ENCODE data around the gene SZT2. TPM values are rescaled to one million over a fixed set of nuclear protein-coding genes. Genes with fewer than 3 reads are reported as not detected.

SZT2 gene
- total RNA-seq, 2 experiments from 2014 or later = 33.7 to 79.8 TPM

- Histone ChIP-seq H3K36me3 (ENCODE audit: insufficient read depth, low read length) (peaks cover 69% of the 10 kb centered on the region), H2AFZ (ENCODE audit: low read length) (no peak overlapping the region), H3K4me1 (ENCODE audit: insufficient read depth, low read length, poor library complexity, severe bottlenecking) (no peaks in the 10 kb centered on the region), H3K4me3 (ENCODE audit: low read depth, low read length, poor library complexity, severe bottlenecking) (no peak overlapping the region), H3K9me2 (ENCODE audit: insufficient read depth, low read length) (no peaks in the 10 kb centered on the region), H3K9me3 (ENCODE audit: low read length) (no peaks in the 10 kb centered on the region), H3K27ac (ENCODE audit: low read depth, low read length, poor library complexity, severe bottlenecking) (no peak overlapping the region), H3K4me2 (ENCODE audit: low read length) (no peak overlapping the region), H3K79me2 (ENCODE audit: insufficient read depth, low read depth, low read length) (no peaks in the 10 kb centered on the region), H4K20me1 (ENCODE audit: insufficient read depth, low read length) (no peaks in the 10 kb centered on the region)
- BruUV-seq (replicated peaks) = no TSS peak
- DNase-seq (ENCODE audit: low spot score) = no peak
- no peak for TF ChIP-seq EZH2phosphoT487 (IDR thresholded peaks at IDR 0.05; ENCODE audit: borderline replicate concordance, low read depth, low read length)
- TF ChIP-seq CTCF (conservative IDR thresholded peaks at IDR 0.05; ENCODE audit: low read length) = no peak
- CTCF ChIA-PET (ENCODE audit: unreplicated experiment) = no interaction called here
- intact Hi-C loops (cut with micrococcal nuclease; ENCODE audit: unreplicated experiment) = no loop called here
- POLR2A ChIA-PET = no interaction called here
Observed at GRCh38 chr1:43431676-43432075, 42.0 kb downstream of the SZT2 start.

GRCh38 chr1:43432171-43432860 lies 42.6 kb downstream of the SZT2 start:
- TF ChIP-seq EZH2phosphoT487 (IDR thresholded peaks at IDR 0.05; ENCODE audit: borderline replicate concordance, low read depth, low read length) (no peak), CTCF (conservative IDR thresholded peaks at IDR 0.05; ENCODE audit: low read length) (no peak)
- CTCF ChIA-PET (ENCODE audit: unreplicated experiment) = no interaction called here
- Histone ChIP-seq H3K9me3 (ENCODE audit: low read length) (no peaks in the 10 kb centered on the region), H4K20me1 (ENCODE audit: insufficient read depth, low read length) (no peaks in the 10 kb centered on the region), H2AFZ (ENCODE audit: low read length) (no peak overlapping the region), H3K4me3 (ENCODE audit: low read depth, low read length, poor library complexity, severe bottlenecking) (no peak overlapping the region), H3K79me2 (ENCODE audit: insufficient read depth, low read depth, low read length) (no peaks in the 10 kb centered on the region), H3K9me2 (ENCODE audit: insufficient read depth, low read length) (no peaks in the 10 kb centered on the region), H3K27ac (ENCODE audit: low read depth, low read length, poor library complexity, severe bottlenecking) (no peak overlapping the region), H3K4me2 (ENCODE audit: low read length) (no peak overlapping the region), H3K4me1 (ENCODE audit: insufficient read depth, low read length, poor library complexity, severe bottlenecking) (no peaks in the 10 kb centered on the region), H3K36me3 (ENCODE audit: insufficient read depth, low read length) (peaks cover 62% of the 10 kb centered on the region)
- POLR2A ChIA-PET = no interaction called here
- no peak for DNase-seq (ENCODE audit: low spot score)
- no TSS peak for BruUV-seq (replicated peaks)
- intact Hi-C loops (cut with micrococcal nuclease; ENCODE audit: unreplicated experiment) = no loop called here

- no peaks in the 10 kb centered on the region for H3K9me3 ChIP-seq (ENCODE audit: low read length)
- H2AFZ ChIP-seq (ENCODE audit: low read length) = no peak overlapping the region
- H3K27ac ChIP-seq (ENCODE audit: low read depth, low read length, poor library complexity, severe bottlenecking) = no peak overlapping the region
- no peak overlapping the region for H3K4me3 ChIP-seq (ENCODE audit: low read depth, low read length, poor library complexity, severe bottlenecking)
- no peaks in the 10 kb centered on the region for H3K79me2 ChIP-seq (ENCODE audit: insufficient read depth, low read depth, low read length)
- H3K9me2 ChIP-seq (ENCODE audit: insufficient read depth, low read length) = no peaks in the 10 kb centered on the region
- H4K20me1 ChIP-seq (ENCODE audit: insufficient read depth, low read length) = no peaks in the 10 kb centered on the region
- H3K36me3 ChIP-seq (ENCODE audit: insufficient read depth, low read length) = peaks cover 56% of the 10 kb centered on the region
- BruUV-seq (replicated peaks) = no TSS peak
- ChIA-PET POLR2A (no interaction called here), CTCF (ENCODE audit: unreplicated experiment) (no interaction called here)
- TF ChIP-seq EZH2phosphoT487 (IDR thresholded peaks at IDR 0.05; ENCODE audit: borderline replicate concordance, low read depth, low read length) = no peak
- no peak for TF ChIP-seq CTCF (conservative IDR thresholded peaks at IDR 0.05; ENCODE audit: low read length)
- no peaks in the 10 kb centered on the region for H3K4me1 ChIP-seq (ENCODE audit: insufficient read depth, low read length, poor library complexity, severe bottlenecking)
- H3K4me2 ChIP-seq (ENCODE audit: low read length) = no peak overlapping the region
- DNase-seq (ENCODE audit: low spot score) = no peak
- intact Hi-C loops (cut with micrococcal nuclease; ENCODE audit: unreplicated experiment) = no loop called here
Observed at GRCh38 chr1:43432907-43433306, 43.2 kb downstream of the SZT2 start.

All from OCI-LY7 (cell line).